Measurements from ENCODE around the gene SULT1E1.
"Not testable (repeated sequence)": the region's sequence is repeated elsewhere in the genome, so short reads cannot be mapped to it uniquely, and the experiment has no call there.

The SULT1E1 gene

GRCh38 chr4:69838977-69839376 lies 21.0 kb downstream of the SULT1E1 start:
- DNase-seq: no peak

DNA sequence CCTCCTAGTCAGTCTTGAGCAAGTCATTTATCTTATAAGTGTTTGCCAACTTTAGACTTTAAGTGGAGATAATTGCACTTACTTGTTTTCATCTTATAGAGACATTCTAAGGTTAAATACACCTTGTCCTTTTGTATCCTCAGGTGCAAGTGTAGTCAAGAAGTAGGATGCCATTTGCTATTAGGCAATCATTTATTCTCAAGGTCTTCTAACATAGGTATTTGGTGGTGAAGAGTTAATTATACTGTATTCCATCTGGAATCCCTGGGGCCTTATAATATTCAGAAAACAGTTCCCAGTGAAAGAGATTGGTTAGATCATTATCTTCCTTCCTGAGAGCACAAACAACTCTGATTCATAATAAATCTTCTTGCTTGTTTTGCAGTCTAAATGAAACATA lies 23.7 kb downstream of the SULT1E1 start:
- no peak for DNase-seq

GRCh38 chr4:69835766-69836165 lies 24.2 kb downstream of the SULT1E1 start:
- no peak for DNase-seq

DNA sequence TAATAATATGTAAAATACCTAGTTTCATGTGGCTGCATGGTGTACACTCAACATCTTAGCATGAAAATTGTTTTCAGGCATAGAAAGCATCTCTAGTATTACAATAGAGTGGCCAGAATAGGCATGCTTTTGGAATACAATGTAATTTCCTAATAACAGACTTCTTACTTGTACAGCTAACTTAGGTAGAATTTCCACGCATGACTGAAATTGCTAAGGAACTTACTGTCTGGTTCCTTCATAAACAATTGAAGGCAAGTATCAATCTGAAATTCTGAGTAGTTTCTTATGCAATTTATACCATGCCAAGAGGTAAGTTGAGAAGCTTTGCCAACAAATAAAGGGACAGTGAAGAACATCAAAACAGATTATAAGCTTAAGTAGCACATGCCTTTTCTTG lies 26.7 kb downstream of the SULT1E1 start:
- DNase-seq: no peak

- no peak for DNase-seq
These were observed 27.5 kb downstream of the SULT1E1 start for GRCh38 chr4:69832326-69833030.

GRCh38 chr4:69831646-69832325 lies 28.2 kb downstream of the SULT1E1 start:
- DNase-seq: peak; percentile 22

GRCh38 chr4:69831270-69831627 lies 28.7 kb downstream of the SULT1E1 start:
- DNase-seq: no peak

- DNase-seq: no peak
These were observed 29.2 kb downstream of the SULT1E1 start for GRCh38 chr4:69830560-69831269.

- no peak for DNase-seq
These were observed 29.8 kb downstream of the SULT1E1 start for GRCh38 chr4:69830192-69830559.

GRCh38 chr4:69829678-69830077 lies 30.3 kb downstream of the SULT1E1 start:
- DNase-seq: no peak

DNA sequence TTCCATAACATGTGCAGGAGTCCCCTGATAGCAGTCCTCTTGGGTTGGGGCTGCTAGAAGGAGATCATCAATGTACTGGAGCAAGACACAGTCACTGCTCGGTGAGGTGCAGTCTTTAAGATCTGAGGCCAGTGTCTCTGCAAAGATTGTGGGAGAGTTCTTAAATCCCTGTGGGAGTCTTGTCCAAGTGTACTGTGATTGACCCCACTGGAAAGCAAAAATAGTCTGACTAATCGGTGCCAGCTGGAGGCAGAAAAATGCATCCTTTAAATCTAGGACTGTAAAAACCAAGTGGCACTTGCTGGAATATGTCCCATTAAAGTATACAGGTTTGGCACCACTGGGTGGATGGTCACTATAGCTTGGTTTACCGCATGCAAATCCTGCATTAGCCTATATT lies 31.1 kb downstream of the SULT1E1 start:
- DNase-seq: no peak

GRCh38 chr4:69825056-69825455 lies 34.9 kb downstream of the SULT1E1 start:
- DNase-seq: not testable (repeated sequence)

DNA sequence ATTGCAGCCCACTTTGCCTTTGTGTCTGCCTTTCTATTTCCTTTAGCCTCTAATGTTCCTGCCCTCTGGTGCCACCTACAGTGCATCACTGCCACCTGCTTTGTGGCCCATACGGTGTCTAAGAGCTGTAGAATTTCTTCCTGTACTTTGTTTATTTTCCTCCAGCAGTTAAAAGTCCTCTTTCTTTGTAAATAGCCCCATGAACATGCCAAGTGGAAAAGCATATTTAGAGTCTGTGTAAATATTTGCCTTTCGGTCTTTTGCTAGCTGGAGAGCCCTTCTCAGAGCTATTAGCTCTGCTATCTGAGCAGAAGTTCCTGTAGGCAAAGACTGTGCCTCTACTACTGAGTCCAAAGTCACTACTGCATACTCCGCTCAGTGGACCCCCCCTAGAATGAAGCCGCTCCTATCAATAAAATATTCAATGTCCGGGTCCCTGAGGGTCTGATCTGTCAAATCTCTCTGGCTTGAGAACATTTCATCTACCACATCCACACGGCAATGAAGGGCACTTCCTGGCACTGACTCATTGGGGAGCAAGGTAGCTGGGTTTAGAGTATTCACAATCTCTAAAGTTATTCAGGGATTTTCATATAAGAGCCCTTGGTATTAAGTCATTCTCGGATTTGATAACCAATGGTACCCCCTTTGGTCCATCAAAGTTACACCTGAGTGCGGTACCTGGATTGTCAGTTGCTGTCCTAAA lies 36.3 kb downstream of the SULT1E1 start:
- peak; percentile 69 for DNase-seq

- no peak for DNase-seq
These were observed 36.9 kb downstream of the SULT1E1 start for GRCh38 chr4:69823048-69823447.

DNA sequence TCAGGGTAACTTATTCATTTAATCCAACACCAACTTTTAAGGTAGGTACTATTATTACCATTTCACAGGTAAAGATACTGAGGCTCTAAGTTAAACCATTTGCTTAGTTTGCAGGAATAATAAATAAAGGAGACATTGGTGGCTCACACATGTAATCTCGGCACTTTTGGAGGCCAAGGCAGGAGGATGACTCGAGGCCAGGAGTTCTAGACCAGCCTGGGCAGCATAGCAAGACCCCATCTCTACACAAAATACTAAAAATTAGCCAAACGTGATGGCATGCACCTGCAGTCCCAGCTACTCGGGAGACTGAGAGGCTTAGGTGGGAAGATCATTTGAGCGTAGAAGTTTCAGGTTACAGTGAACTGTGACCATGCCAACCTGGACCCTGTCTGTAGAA lies 37.7 kb downstream of the SULT1E1 start:
- DNase-seq: no peak

GRCh38 chr4:69818060-69818639 lies 41.8 kb downstream of the SULT1E1 start:
- DNase-seq: no peak

DNA sequence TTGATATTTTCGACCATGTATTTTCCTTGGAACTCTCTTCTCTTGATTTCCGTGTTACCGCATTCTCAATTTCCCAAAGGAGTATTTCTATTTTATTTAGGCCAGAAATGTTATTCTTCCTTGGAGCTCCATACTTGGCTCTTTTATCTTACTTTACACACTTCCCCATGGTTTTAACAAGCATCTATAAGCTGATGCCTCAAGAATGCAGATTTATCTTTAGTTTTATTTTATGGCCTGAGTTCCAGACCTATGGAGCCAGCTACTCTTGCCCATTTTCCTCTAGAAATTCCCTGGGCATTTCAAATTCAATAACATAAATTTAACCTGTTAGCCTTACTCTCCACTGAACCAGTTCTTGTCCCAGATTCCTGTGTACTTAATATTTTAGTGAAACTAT lies 43.7 kb downstream of the SULT1E1 start:
- DNase-seq: no peak

GRCh38 chr4:69813628-69814027 lies 46.3 kb downstream of the SULT1E1 start:
- DNase-seq: no peak

- no peak for DNase-seq
These were observed 48.8 kb downstream of the SULT1E1 start for GRCh38 chr4:69811166-69811565.

- no peak for DNase-seq
These were observed 59.3 kb downstream of the SULT1E1 start for GRCh38 chr4:69800599-69800998.

- DNase-seq: no peak
These were observed 60.6 kb downstream of the SULT1E1 start for GRCh38 chr4:69799337-69799736.

DNA sequence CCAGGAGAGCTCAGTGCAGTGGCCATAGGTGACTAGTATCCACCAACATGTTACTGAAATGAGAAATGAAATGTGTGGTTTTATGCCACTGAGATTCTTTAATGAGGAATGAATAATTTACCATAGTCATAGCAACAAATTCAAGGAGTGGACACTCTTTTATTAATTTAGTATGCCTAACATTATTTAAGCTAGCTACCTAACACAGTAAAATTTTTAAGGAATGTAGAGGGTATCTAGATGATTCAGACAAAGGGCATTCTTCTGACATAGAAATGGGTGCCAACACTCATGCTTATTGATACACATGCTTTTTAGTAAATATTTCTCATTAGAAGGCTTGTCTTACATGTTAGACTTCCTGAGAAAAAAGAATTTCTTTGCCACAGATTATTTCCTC lies 66.2 kb downstream of the SULT1E1 start:
- DNase-seq: no peak

All from CD4-positive, alpha-beta T cell treated with Interleukin-6 for 4 hours (primary cell).